ENCODE data around the gene RFX3.

RFX3 gene

GRCh38 chr9:3498691-3499090, 27.1 kb downstream of the RFX3 start:
- H4K20me1 ChIP-seq (ENCODE audit: low read depth, low read length) = no peaks in the 10 kb centered on the region
- H3K27me3 ChIP-seq (ENCODE audit: low read length) = no peaks in the 10 kb centered on the region
- H3K27ac ChIP-seq (ENCODE audit: low read depth, low read length) = no peak overlapping the region
- H3K9ac ChIP-seq (ENCODE audit: low read length) = no peak overlapping the region
- H3K9me3 ChIP-seq (ENCODE audit: insufficient read depth, low read length) = no peaks in the 10 kb centered on the region
- H3K79me2 ChIP-seq (ENCODE audit: insufficient read depth, low read length) = no peaks in the 10 kb centered on the region
- no peak overlapping the region for H3K4me2 ChIP-seq (ENCODE audit: low read depth, low read length, poor library complexity, severe bottlenecking)
- TF ChIP-seq EZH2phosphoT487 (conservative IDR thresholded peaks at IDR 0.05; ENCODE audit: low read length) = no peak
- no peak for TF ChIP-seq CTCF (IDR thresholded peaks at IDR 0.05; ENCODE audit: insufficient read depth, low read length, poor library complexity, severe bottlenecking)
- 0 out of 2 replicates have a peak, but pooled peaks cover 5% of the 10 kb centered on the region for H3F3A ChIP-seq (ENCODE audit: insufficient read depth)
- no peaks in the 10 kb centered on the region for H3K36me3 ChIP-seq (ENCODE audit: low read length)
- H3K4me3 ChIP-seq (ENCODE audit: insufficient read depth, low read length, poor library complexity, severe bottlenecking) = no peak overlapping the region
- H3K9me2 ChIP-seq (replicated peaks; ENCODE audit: insufficient read depth, low read length) = no peaks in the 10 kb centered on the region
- H2AFZ ChIP-seq (ENCODE audit: low read depth, low read length, severe bottlenecking) = no peak overlapping the region

GRCh38 chr9:3497857-3498256, 27.9 kb downstream of the RFX3 start:
- no peak overlapping the region for H2AFZ ChIP-seq (ENCODE audit: low read depth, low read length, severe bottlenecking)
- no peaks in the 10 kb centered on the region for H4K20me1 ChIP-seq (ENCODE audit: low read depth, low read length)
- H3K9ac ChIP-seq (ENCODE audit: low read length) = no peak overlapping the region
- H3F3A ChIP-seq (ENCODE audit: insufficient read depth) = no peaks in the 10 kb centered on the region
- H3K36me3 ChIP-seq (ENCODE audit: low read length) = no peaks in the 10 kb centered on the region
- no peaks in the 10 kb centered on the region for H3K79me2 ChIP-seq (ENCODE audit: insufficient read depth, low read length)
- H3K9me2 ChIP-seq (replicated peaks; ENCODE audit: insufficient read depth, low read length) = no peaks in the 10 kb centered on the region
- no peaks in the 10 kb centered on the region for H3K27me3 ChIP-seq (ENCODE audit: low read length)
- H3K9me3 ChIP-seq (ENCODE audit: insufficient read depth, low read length) = no peaks in the 10 kb centered on the region
- no peak overlapping the region for H3K4me2 ChIP-seq (ENCODE audit: low read depth, low read length, poor library complexity, severe bottlenecking)
- H3K27ac ChIP-seq (ENCODE audit: low read depth, low read length) = no peak overlapping the region
- no peak for TF ChIP-seq CTCF (IDR thresholded peaks at IDR 0.05; ENCODE audit: insufficient read depth, low read length, poor library complexity, severe bottlenecking)
- no peak for TF ChIP-seq EZH2phosphoT487 (conservative IDR thresholded peaks at IDR 0.05; ENCODE audit: low read length)
- no peak overlapping the region for H3K4me3 ChIP-seq (ENCODE audit: insufficient read depth, low read length, poor library complexity, severe bottlenecking)

GRCh38 chr9:3497401-3497800, 28.4 kb downstream of the RFX3 start:
- Histone ChIP-seq H3K9ac (ENCODE audit: low read length) (no peak overlapping the region), H3K27ac (ENCODE audit: low read depth, low read length) (no peak overlapping the region), H2AFZ (ENCODE audit: low read depth, low read length, severe bottlenecking) (no peak overlapping the region), H3K36me3 (ENCODE audit: low read length) (no peaks in the 10 kb centered on the region), H3K9me2 (replicated peaks; ENCODE audit: insufficient read depth, low read length) (no peaks in the 10 kb centered on the region), H3F3A (ENCODE audit: insufficient read depth) (no peaks in the 10 kb centered on the region), H3K79me2 (ENCODE audit: insufficient read depth, low read length) (no peaks in the 10 kb centered on the region), H3K4me3 (ENCODE audit: insufficient read depth, low read length, poor library complexity, severe bottlenecking) (no peak overlapping the region), H3K9me3 (ENCODE audit: insufficient read depth, low read length) (no peaks in the 10 kb centered on the region), H3K4me2 (ENCODE audit: low read depth, low read length, poor library complexity, severe bottlenecking) (no peak overlapping the region), H3K27me3 (ENCODE audit: low read length) (no peaks in the 10 kb centered on the region), H4K20me1 (ENCODE audit: low read depth, low read length) (no peaks in the 10 kb centered on the region)
- TF ChIP-seq EZH2phosphoT487 (conservative IDR thresholded peaks at IDR 0.05; ENCODE audit: low read length) (no peak), CTCF (IDR thresholded peaks at IDR 0.05; ENCODE audit: insufficient read depth, low read length, poor library complexity, severe bottlenecking) (no peak)

Data from SU-DHL-6 (cell line).